Stimulated activated CD4-positive, alpha-beta T cell treated with anti-CD3 and anti-CD28 coated beads, Interleukin-1b, Interleukin-23, amount 100 ng/mL, for 24 hours (primary cell): ENCODE data around the gene IGSF3.
A peak's percentile ranks its signal among the peaks of the same experiment; 100 is the strongest.

Experiments
- DNase-seq, 4 experiments: peaks; one replicate each; pipeline ENCODE4 v3.0.0-alpha.2; 2020; ENCODE audit warnings: low read depth in 4 of 4, low spot score in 1 of 4

The IGSF3 gene

DNA sequence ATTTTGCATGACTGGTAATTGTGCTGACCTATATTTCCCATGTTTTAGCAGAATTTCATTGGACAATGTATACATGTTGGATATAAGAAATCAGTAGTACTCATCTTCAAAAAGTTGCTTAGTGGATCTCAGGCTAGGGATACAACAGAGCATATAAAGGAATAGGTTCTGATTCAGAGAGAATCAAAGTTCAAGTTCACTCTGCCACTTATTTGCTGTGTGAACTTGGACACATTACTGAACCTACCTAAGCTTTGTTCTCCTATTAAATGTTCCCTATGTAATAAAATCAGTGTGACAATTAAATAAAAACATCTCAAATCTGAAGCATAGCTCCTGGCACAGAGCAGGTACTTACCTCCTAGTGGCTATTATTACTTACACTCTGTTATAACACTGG, 106.0 kb downstream of the IGSF3 start:
- no peak for DNase-seq

DNA sequence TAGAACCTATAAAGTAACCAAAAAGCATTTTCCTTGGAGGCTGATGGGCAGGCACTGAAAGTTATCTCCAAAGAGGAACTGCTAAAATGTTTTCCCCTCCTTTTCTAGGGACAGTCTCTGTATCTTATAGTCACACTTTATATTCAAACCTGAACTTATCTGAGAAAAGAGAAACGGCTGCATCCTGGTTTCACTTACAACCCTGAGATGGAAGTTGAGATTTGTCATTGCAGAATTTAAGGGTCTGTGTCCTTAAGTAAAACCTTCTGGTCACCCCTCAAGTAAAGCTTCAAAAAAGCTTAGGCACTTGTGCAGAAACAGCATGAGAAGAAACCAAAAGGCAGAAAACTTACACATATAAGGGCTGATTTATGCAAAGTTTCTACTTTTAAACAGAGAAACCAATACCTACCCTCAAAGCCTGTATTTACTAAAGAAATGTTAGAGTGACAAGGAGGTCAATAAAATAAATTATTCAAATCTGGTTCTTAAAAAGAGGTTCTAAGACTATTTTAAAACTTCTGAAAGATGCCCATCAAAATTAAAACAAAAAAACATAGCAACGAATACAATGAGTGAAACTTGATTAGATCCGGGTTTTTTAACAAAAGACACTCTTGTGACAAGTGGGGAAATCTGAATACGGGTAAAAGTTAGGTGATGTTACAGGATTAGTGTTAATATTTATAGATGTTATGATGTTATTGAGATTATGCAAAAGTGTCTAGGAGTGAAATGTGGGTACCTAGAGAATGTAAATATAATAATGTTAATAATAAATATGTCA, 106.6 kb downstream of the IGSF3 start:
- no peak for DNase-seq

DNA sequence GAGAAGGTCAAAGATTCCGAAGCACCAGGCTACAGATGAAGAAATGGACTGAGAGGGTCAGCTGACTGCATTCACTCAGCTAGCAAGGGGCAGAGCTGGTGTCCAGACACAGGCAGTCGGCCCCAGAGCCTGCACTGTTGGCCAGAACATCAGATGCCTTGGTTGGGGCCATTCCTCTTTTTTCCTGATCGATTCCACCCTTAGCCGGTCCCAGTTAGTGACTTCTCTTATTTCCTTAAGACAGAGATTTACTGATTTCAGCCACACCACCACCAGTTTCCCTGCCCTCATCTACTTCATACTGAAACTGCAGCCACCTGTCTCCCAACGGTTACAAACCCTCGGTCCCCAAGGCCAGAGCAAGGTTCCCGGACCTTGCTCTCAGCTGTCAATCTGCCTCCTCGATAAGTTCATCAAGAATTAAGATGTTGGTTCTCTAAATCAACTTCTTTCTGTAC, 108.2 kb downstream of the IGSF3 start:
- DNase-seq, result no peak

- DNase-seq, result no peak
Measured at GRCh38 chr1:116558571-116558970, 109.0 kb downstream of the IGSF3 start.

DNA sequence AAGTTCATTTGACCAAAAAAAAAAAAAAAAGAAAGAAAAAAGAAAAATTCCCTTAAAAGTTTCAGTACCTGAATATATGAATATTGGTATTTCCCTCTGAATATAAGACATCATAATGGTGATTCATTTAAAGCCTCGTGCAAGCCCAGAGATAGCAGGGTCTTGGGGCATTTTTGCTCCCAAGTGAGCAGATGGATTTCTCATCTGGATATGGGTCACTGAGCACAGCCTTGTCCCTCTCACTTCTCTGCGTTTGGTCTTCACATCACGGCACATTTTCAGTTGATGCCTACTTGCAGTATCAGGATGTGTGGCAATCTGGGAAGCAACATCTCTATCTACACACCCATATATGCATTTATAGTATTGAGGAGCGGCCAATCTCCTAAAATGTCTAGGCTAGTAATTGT, 109.4 kb downstream of the IGSF3 start:
- no peak for DNase-seq

- DNase-seq, result no peak
Measured at GRCh38 chr1:116557323-116557878, 110.1 kb downstream of the IGSF3 start.

DNA sequence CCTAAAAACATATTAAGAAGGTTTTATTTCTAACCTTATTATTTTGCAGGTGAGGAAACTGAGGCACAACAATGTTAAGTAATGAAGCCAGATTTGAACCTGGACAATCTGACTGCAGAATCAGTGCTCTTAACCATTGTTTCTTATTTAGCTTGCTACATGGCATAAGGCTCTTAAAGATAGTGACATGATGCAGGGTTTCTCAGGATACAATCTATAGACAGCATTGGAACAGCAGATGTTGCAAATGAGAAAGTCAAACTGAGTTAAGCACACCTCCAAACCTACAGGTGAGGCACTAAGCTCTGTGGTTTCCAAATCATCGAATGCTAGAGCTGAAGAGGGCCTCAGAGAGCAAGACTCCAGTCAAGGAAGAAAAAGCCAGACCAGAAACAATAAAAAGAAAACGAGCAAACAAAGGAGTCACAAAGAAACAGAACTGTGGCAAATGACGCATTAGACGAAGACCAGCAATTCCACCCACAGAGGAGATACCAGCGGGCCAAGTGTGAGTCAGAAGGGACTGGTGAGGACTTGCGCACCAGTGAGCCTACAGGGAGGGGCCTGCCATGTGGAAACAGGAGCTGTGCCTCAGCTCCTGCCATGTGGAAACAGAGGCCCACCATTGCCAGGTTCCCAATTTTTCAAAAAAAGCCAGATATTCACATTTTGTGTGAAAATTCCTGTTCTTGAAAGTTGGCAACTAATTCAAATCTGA, 111.1 kb downstream of the IGSF3 start:
- DNase-seq, result peak; percentile 39 to 72 (median 46)

DNA sequence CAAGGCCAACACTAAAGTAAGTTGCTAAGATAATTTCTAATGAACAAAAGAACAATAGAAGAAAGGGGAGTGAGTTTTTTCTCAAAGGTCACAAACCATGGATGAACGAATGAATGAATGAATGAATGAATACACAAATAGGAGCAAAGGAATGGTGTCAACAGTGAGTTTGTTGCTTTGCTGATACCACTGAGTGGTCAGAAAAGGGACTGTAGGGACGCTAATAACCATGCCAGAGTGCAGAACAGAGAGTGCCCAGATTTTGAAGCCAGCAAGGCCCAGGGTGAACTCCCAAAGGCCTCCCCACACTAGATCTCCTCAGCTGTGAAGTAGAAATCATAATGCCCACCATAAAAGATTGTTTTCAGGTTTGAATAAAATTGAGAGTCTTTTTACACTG, 112.6 kb downstream of the IGSF3 start:
- no peak for DNase-seq

GRCh38 chr1:116553386-116554115, 114.0 kb downstream of the IGSF3 start:
- DNase-seq, result no peak

- DNase-seq, result no peak
Measured at GRCh38 chr1:116546354-116546977, 121.1 kb downstream of the IGSF3 start.

DNA sequence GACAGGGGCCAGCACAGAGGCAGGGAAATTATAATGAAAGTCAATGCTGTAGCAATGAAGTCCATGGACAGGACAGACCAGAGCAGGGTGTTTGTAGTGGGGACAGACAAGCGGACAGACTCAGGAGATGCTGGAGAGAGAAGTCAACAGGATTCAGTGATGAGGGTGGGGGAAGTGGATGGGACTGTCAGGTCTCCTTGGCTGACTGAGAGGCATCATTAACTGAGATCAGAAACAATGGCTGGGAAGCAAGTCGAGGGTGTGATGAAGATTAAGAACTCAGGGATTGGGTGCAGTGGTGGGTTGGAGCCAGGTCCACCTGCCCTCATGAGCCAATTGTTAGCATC, 122.2 kb downstream of the IGSF3 start:
- no peak for DNase-seq

- DNase-seq, result no peak
Measured at GRCh38 chr1:116544588-116545358, 122.8 kb downstream of the IGSF3 start.

- no peak for DNase-seq
Measured at GRCh38 chr1:116540088-116540487, 127.4 kb downstream of the IGSF3 start.

- no peak for DNase-seq
Measured at GRCh38 chr1:116538544-116538943, 129.0 kb downstream of the IGSF3 start.

GRCh38 chr1:116537898-116538297, 129.6 kb downstream of the IGSF3 start:
- no peak for DNase-seq

GRCh38 chr1:116537040-116537831, 130.3 kb downstream of the IGSF3 start:
- no peak for DNase-seq

- no peak for DNase-seq
Measured at GRCh38 chr1:116534014-116534739, 133.4 kb downstream of the IGSF3 start.

GRCh38 chr1:116533429-116533820, 134.1 kb downstream of the IGSF3 start:
- no peak for DNase-seq
